SK-N-SH treated with all-trans-retinoic acid at 6 μM for 48 hours (cell line): ENCODE results near the gene TEX52.

ENCODE experiments used
- ATAC-seq: fragments of 200-7000 bp; cut with Tn5 transposase; 3 replicates; pipeline ENCODE4 v1.9.1; 2020; ENCODE audit warnings: mild to moderate bottlenecking, moderate library complexity
- ARNTL ChIP-seq: fragments of 450-650 bp; formaldehyde crosslinking; IDR thresholded peaks from 2 replicates; pipeline ENCODE4 v1.5.0; 2020; ENCODE audit warnings: low read depth, mild to moderate bottlenecking, moderate library complexity, borderline replicate concordance
- BACH2 ChIP-seq: fragments of 250-450 bp; sonication (Bioruptor Pico); IDR thresholded peaks from 2 replicates; pipeline ENCODE4 v1.9.0; 2021; ENCODE audit warnings: mild to moderate bottlenecking, borderline replicate concordance
- CREB5 ChIP-seq: fragments of 250-450 bp; sonication (Bioruptor Pico); IDR thresholded peaks from 2 replicates; pipeline ENCODE4 v1.5.1; 2020; ENCODE audit warnings: low read depth, mild to moderate bottlenecking, moderate library complexity
- CSDC2 ChIP-seq: fragments of 250-450 bp; sonication (Bioruptor Pico); IDR thresholded peaks from 2 replicates; pipeline ENCODE4 v1.5.0; 2020; ENCODE audit warnings: mild to moderate bottlenecking, moderate library complexity
- CSRNP3 ChIP-seq: fragments of 250-450 bp; sonication (Bioruptor Pico); IDR thresholded peaks from 2 replicates; pipeline ENCODE4 v1.5.1; 2021; ENCODE audit warnings: mild to moderate bottlenecking, moderate library complexity
- ESRRG ChIP-seq: fragments of 250-450 bp; sonication (Bioruptor Pico); IDR thresholded peaks from 2 replicates; pipeline ENCODE4 v1.6.1; 2021; ENCODE audit warnings: mild to moderate bottlenecking
- ISL1 ChIP-seq: fragments of 250-450 bp; sonication (Bioruptor Pico); IDR thresholded peaks from 2 replicates; pipeline ENCODE4 v2.1.2; 2022; ENCODE audit warnings: mild to moderate bottlenecking, moderate library complexity
- OSR1 ChIP-seq: fragments of 250-450 bp; sonication (Bioruptor Pico); IDR thresholded peaks from 2 replicates; pipeline ENCODE4 v1.8.0; 2022; ENCODE audit warnings: moderate library complexity, mild to moderate bottlenecking, inconsistent platforms
- PATZ1 ChIP-seq: fragments of 250-450 bp; sonication (Bioruptor Pico); IDR thresholded peaks from 2 replicates; pipeline ENCODE4 v1.8.0; 2020; ENCODE audit warnings: mild to moderate bottlenecking, moderate library complexity, borderline replicate concordance
- POU6F1 ChIP-seq: fragments of 250-450 bp; sonication (Bioruptor Pico); IDR thresholded peaks from 2 replicates; pipeline ENCODE4 v1.8.0; 2021; ENCODE audit warnings: low read depth, mild to moderate bottlenecking, moderate library complexity, borderline replicate concordance
- PPARA ChIP-seq: fragments of 250-450 bp; sonication (Bioruptor Pico); IDR thresholded peaks from 2 replicates; pipeline ENCODE4 v1.5.0; 2020; ENCODE audit warnings: mild to moderate bottlenecking, borderline replicate concordance
- RARB ChIP-seq: fragments of 250-450 bp; sonication (Bioruptor Pico); IDR thresholded peaks from 2 replicates; pipeline ENCODE4 v1.8.0; 2021; ENCODE audit warnings: mild to moderate bottlenecking, moderate library complexity
- SNAI2 ChIP-seq: fragments of 250-450 bp; sonication (Bioruptor Pico); IDR thresholded peaks from 2 replicates; pipeline ENCODE4 v1.5.0; 2020; ENCODE audit warnings: mild to moderate bottlenecking, moderate library complexity
- TCF4 ChIP-seq: fragments of 250-450 bp; sonication (Bioruptor Pico); IDR thresholded peaks from 2 replicates; pipeline ENCODE4 v1.8.0; 2021; ENCODE audit warnings: mild to moderate bottlenecking, moderate library complexity, borderline replicate concordance
- TOX ChIP-seq: fragments of 250-450 bp; sonication (Bioruptor Pico); IDR thresholded peaks from 2 replicates; pipeline ENCODE4 v1.8.0; 2021; ENCODE audit warnings: mild to moderate bottlenecking, moderate library complexity, borderline replicate concordance
- TSHZ2 ChIP-seq: fragments of 250-450 bp; sonication (Bioruptor Pico); IDR thresholded peaks from 2 replicates; pipeline ENCODE4 v1.5.0; 2020; ENCODE audit warnings: mild to moderate bottlenecking, moderate library complexity
- ZC3H10 ChIP-seq: fragments of 250-450 bp; sonication (Bioruptor Pico); IDR thresholded peaks from 2 replicates; pipeline ENCODE4 v1.5.1; 2021; ENCODE audit warnings: mild to moderate bottlenecking, moderate library complexity
- ZFP3 ChIP-seq: fragments of 250-450 bp; sonication (Bioruptor Pico); IDR thresholded peaks from 2 replicates; pipeline ENCODE4 v1.5.0; 2020; ENCODE audit warnings: mild to moderate bottlenecking, moderate library complexity
- ZNF565 ChIP-seq: fragments of 450-650 bp; formaldehyde crosslinking; conservative IDR thresholded peaks from 2 replicates; pipeline ENCODE4 v1.5.0; 2020; ENCODE audit warnings: low read depth, mild to moderate bottlenecking, moderate library complexity
- ZNF70 ChIP-seq: fragments of 450-650 bp; formaldehyde crosslinking; IDR thresholded peaks from 2 replicates; pipeline ENCODE4 v1.5.0; 2020; ENCODE audit warnings: mild to moderate bottlenecking, moderate library complexity
- ZNF8 ChIP-seq: fragments of 450-650 bp; formaldehyde crosslinking; IDR thresholded peaks from 2 replicates; pipeline ENCODE4 v1.5.0; 2020; ENCODE audit warnings: mild to moderate bottlenecking, moderate library complexity

The TEX52 gene

GRCh38 chr12:2845280-2845679 is 11.6 kb downstream of the TEX52 start:
- ATAC-seq: no peak
- TF ChIP-seq POU6F1 (no peak), OSR1 (CRISPR knock-in tag) (no peak), ISL1 (CRISPR knock-in tag) (no peak)

- TF ChIP-seq ESRRG (CRISPR knock-in tag) (no peak), ZC3H10 (CRISPR knock-in tag) (no peak), PATZ1 (CRISPR knock-in tag) (no peak), ZNF8 (CRISPR knock-in tag) (no peak), BACH2 (CRISPR knock-in tag) (no peak), ZFP3 (CRISPR knock-in tag) (no peak), TCF4 (CRISPR knock-in tag) (no peak), POU6F1 (no peak), TSHZ2 (CRISPR knock-in tag) (no peak), CSRNP3 (no peak), ARNTL (CRISPR knock-in tag) (no peak), ISL1 (CRISPR knock-in tag) (no peak), TOX (CRISPR knock-in tag) (no peak), PPARA (CRISPR knock-in tag) (no peak), CREB5 (no peak), RARB (no peak)
- no peak for ATAC-seq
These were observed 12.1 kb downstream of the TEX52 start for GRCh38 chr12:2844786-2845185.

- no peak for TF ChIP-seq TOX (CRISPR knock-in tag)
- TF ChIP-seq SNAI2 (CRISPR knock-in tag): no peak
- no peak for TF ChIP-seq POU6F1
- no peak for TF ChIP-seq BACH2 (CRISPR knock-in tag)
- TF ChIP-seq ZNF565 (CRISPR knock-in tag): no peak
- no peak for TF ChIP-seq CSDC2 (CRISPR knock-in tag)
- TF ChIP-seq ZNF70 (CRISPR knock-in tag): no peak
- TF ChIP-seq ARNTL (CRISPR knock-in tag): no peak
- ATAC-seq: no peak
These were observed 13.9 kb downstream of the TEX52 start for GRCh38 chr12:2842948-2843347.
